Ovary (tissue), 3 donors: Measurements from ENCODE around the gene DMXL1.

Experiments used
- EP300 ChIP-seq: sonication (generic); formaldehyde crosslinking; IDR thresholded peaks from one replicate; pipeline ENCODE4 v1.6.1; 2017; ENCODE audit warnings: antibody characterized with exemption
- POLR2A ChIP-seq: fragments of 450-650 bp; IDR thresholded peaks from one replicate; pipeline ENCODE4 v1.6.1; 2017; ENCODE audit warnings: antibody characterized with exemption, mild to moderate bottlenecking, moderate library complexity
- TF ChIP-seq, protein P1 (sequence below), 3 donors: fragments of 450-650 bp in 2 of 3; fragments of 200-600 bp in 1 of 3; IDR thresholded peaks; one replicate each; pipeline versions ENCODE4 v1.5.1 to v1.8.0; 2016 to 2022; ENCODE audit warnings: antibody characterized with exemption in 3 of 3, mild to moderate bottlenecking in 1 of 3
- donor health status: DM: no; HTN: no; CAD: no.

DNA sequence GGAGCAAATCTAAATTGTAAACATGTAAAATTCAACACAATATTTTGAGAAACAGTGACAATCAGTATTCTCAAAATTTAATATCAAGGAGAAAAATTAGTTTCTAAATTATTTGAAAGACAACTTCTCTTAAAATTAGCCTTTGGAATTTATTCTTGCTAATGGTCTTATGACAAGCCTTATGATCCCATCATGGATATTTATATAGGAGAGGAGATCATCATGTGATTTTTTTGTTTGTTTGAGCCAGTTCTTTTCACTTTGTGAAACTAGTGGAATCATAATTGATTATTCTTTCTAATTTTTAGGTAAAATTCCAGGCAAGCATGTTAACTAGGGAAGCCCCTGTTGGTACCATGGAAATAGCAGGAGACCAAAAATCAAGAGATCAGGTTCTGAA is 24.7 kb downstream of the DMXL1 start:
- TF ChIP-seq, protein P1, sequence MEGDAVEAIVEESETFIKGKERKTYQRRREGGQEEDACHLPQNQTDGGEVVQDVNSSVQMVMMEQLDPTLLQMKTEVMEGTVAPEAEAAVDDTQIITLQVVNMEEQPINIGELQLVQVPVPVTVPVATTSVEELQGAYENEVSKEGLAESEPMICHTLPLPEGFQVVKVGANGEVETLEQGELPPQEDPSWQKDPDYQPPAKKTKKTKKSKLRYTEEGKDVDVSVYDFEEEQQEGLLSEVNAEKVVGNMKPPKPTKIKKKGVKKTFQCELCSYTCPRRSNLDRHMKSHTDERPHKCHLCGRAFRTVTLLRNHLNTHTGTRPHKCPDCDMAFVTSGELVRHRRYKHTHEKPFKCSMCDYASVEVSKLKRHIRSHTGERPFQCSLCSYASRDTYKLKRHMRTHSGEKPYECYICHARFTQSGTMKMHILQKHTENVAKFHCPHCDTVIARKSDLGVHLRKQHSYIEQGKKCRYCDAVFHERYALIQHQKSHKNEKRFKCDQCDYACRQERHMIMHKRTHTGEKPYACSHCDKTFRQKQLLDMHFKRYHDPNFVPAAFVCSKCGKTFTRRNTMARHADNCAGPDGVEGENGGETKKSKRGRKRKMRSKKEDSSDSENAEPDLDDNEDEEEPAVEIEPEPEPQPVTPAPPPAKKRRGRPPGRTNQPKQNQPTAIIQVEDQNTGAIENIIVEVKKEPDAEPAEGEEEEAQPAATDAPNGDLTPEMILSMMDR (IDR thresholded peaks at IDR 0.05): no peak
- no peak for TF ChIP-seq POLR2A
- TF ChIP-seq EP300: no peak
